ENCODE measurements around the gene PCDHA3.
"Not testable (repeated sequence)": the region's sequence is repeated elsewhere in the genome, so short reads cannot be mapped to it uniquely, and the experiment has no call there.

PCDHA3 gene

GRCh38 chr5:140808889-140809291 lies 8.0 kb downstream of the PCDHA3 start:
- H3K4me3 ChIP-seq (ENCODE audit: low read depth, low read length) = no peak overlapping the region

DNA sequence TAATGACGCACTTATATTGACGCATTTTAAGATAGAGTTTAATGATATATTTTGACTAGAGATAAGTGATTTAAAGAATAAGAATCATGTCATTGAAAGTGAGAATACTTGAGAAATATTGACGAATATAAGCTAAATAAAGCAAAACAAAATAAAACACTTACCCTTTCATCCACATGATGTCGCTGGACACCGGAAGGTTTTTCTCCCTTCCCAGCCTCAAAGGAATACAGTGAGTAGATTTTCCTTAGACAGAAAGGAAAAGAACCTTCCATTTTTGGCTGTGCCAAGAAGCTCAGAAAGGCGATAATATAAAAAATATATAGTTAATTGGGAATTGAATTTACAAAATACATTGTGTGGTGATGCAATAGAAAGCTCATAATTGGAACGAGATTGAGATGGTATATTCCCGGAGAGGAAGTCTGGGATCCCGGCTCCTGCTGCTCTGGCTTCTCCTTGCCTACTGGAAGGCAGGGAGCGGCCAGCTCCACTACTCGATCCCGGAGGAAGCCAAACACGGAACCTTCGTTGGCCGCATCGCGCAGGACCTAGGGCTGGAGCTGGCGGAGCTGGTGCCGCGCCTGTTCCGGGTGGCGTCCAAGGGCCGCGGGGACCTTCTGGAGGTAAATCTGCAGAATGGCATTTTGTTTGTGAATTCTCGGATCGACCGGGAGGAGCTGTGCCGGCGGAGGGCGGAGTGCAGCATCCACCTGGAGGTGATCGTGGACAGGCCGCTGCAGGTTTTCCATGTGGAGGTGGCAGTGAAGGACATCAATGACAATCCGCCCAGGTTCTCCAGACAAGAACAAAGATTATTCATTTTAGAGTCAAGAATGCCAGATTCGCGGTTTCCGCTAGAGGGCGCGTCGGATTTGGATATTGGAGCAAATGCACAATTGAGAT lies 20.8 kb downstream of the PCDHA3 start, which contains the start of gene PCDHA5:
TSS of gene PCDHA5 (plus strand) at position 239 of the 906 bp plus-strand sequence.
- peak within 1 kb of the TSS; percentile 18 for H3K4me3 ChIP-seq (ENCODE audit: low read depth, low read length)

DNA sequence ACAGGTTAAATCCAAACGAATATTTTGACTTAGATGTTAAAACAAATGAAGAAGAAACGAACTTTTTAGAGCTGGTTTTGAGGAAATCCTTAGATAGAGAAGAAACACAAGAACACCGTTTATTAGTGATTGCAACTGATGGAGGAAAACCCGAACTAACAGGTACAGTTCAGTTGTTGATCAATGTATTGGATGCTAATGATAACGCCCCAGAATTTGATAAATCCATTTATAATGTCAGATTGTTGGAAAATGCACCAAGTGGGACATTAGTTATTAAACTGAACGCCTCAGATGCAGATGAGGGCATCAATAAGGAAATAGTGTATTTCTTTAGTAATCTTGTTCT lies 21.4 kb downstream of the PCDHA3 start:
- no peak overlapping the region for H3K4me3 ChIP-seq (ENCODE audit: low read depth, low read length)

GRCh38 chr5:140822969-140823368 lies 22.1 kb downstream of the PCDHA3 start:
- H3K4me3 ChIP-seq (ENCODE audit: low read depth, low read length) = not testable (repeated sequence)

GRCh38 chr5:140823475-140823874 lies 22.6 kb downstream of the PCDHA3 start:
- no peak overlapping the region for H3K4me3 ChIP-seq (ENCODE audit: low read depth, low read length)

GRCh38 chr5:140827704-140828361 lies 27.0 kb downstream of the PCDHA3 start, which contains the start of gene PCDHA6:
PCDHA6 (plus strand) TSS chr5:140827960; CDS start chr5:140828092, 132 bp downstream.
- H3K4me3 ChIP-seq (ENCODE audit: low read depth, low read length) = peak within 1 kb of the TSS; percentile 46

DNA sequence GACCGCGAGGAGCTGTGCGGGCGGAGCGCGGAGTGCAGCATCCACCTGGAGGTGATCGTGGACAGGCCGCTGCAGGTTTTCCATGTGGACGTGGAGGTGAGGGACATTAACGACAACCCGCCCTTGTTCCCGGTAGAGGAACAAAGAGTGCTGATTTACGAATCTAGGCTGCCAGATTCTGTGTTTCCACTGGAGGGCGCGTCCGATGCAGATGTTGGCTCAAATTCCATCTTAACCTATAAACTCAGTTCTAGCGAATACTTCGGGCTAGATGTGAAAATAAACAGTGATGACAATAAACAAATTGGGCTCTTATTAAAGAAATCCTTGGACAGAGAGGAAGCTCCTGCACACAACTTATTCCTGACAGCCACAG lies 27.5 kb downstream of the PCDHA3 start:
- H3K4me3 ChIP-seq (ENCODE audit: low read depth, low read length) = peak overlapping the region; percentile 46

- H3K4me3 ChIP-seq (ENCODE audit: low read depth, low read length) = not testable (repeated sequence)
Observed at GRCh38 chr5:140829511-140830501, 28.9 kb downstream of the PCDHA3 start.

DNA sequence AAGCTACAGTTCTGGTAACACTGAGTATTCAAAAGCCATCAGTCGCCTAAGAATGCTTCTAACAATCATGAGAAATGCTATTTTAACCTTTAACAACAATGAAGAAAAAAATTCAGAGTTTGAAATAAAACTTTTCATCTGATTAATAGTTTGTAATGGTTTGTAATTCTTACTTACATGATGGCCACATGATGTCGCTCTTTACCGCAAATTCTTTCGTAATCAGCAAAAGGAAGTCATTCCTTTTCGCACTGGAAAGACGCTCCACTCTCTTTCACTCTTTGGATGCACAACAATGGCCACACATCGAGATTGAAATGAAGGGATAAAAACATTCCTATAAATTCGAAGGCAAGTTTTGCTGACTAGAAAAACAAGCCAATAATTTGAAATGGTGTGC lies 33.1 kb downstream of the PCDHA3 start, which contains the start of gene PCDHA7:
TSS of gene PCDHA7 (plus strand) at position 277 of the 400 bp plus-strand sequence. CDS start at position 392, 115 bp downstream.
- H3K4me3 ChIP-seq (ENCODE audit: low read depth, low read length) = peak within 1 kb of the TSS; percentile 35

DNA sequence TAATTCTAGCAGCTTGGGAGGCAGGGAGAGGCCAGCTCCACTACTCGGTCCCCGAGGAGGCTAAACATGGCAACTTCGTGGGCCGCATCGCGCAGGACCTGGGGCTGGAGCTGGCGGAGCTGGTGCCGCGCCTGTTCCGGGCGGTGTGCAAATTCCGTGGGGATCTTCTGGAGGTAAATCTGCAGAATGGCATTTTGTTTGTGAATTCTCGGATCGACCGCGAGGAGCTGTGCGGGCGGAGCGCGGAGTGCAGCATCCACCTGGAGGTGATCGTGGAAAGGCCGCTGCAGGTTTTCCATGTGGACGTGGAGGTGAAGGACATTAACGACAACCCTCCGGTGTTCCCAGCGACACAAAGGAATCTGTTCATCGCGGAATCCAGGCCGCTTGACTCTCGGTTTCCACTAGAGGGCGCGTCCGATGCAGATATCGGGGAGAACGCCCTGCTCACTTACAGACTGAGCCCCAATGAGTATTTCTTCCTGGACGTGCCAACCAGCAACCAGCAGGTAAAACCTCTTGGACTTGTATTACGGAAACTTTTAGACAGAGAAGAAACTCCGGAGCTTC lies 33.7 kb downstream of the PCDHA3 start:
- H3K4me3 ChIP-seq (ENCODE audit: low read depth, low read length) = peak overlapping the region; percentile 35

- no peak overlapping the region for H3K4me3 ChIP-seq (ENCODE audit: low read depth, low read length)
Observed at GRCh38 chr5:140835622-140836510, 35.0 kb downstream of the PCDHA3 start.

DNA sequence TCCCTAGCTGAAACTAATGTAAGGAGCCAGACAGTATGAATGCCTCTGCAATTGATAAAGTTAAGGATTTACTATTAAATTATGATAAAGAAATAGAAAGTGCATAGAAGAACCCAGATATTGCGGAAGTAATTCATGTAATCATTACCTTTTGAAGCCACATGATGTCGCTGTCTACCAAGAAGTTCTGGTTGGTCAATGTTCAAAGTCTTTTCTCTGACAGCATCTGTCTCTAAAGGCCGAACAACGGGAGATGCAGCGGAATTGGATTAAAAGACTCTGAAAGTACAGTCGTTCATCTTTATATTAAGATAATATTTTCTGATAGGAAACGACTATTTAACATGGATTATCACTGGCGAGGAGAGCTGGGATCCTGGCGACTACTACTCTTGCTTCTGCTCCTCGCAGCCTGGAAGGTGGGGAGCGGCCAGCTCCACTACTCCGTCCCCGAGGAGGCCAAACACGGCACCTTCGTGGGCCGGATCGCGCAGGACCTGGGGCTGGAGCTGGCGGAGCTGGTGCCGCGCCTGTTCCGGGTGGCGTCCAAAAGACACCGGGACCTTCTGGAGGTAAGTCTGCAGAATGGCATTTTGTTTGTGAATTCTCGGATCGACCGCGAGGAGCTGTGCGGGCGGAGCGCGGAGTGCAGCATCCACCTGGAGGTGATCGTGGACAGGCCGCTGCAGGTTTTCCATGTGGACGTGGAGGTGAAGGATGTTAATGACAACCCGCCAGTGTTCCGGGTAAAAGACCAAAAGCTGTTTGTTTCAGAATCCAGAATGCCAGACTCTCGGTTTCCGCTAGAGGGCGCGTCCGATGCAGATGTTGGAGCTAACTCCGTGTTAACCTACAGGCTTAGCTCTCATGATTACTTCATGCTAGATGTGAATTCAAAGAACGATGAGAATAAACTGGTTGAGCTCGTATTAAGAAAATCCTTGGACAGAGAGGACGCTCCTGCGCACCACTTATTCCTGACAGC lies 40.4 kb downstream of the PCDHA3 start, which contains the start of gene PCDHA8:
TSS of gene PCDHA8 (plus strand) at position 210 of the 985 bp plus-strand sequence. CDS start at position 345, 135 bp downstream.
- H3K4me3 ChIP-seq (ENCODE audit: low read depth, low read length) = no peak within 1 kb of the TSS

GRCh38 chr5:140842798-140843733 lies 42.2 kb downstream of the PCDHA3 start:
- H3K4me3 ChIP-seq (ENCODE audit: low read depth, low read length) = no peak overlapping the region

GRCh38 chr5:140848139-140849102 lies 47.6 kb downstream of the PCDHA3 start, which contains the start of gene PCDHA9:
PCDHA9 (plus strand) TSS chr5:140848382; CDS start chr5:140848496, 114 bp downstream.
- H3K4me3 ChIP-seq (ENCODE audit: low read depth, low read length) = peak within 1 kb of the TSS; percentile 14

- H3K4me3 ChIP-seq (ENCODE audit: low read depth, low read length) = not testable (repeated sequence)
Observed at GRCh38 chr5:140849831-140850634, 49.2 kb downstream of the PCDHA3 start.

Data from iPS-11a (cell line).